HG03064 (cell line): ENCODE measurements around the gene RPS19BP1.

Experiments
- ATAC-seq: cut with Tn5 transposase; IDR thresholded peaks from one replicate; pipeline ENCODE4 v1.9.1; 2021; ENCODE audit warnings: low read depth; ENCODE audit not compliant: unreplicated experiment

The RPS19BP1 gene

DNA sequence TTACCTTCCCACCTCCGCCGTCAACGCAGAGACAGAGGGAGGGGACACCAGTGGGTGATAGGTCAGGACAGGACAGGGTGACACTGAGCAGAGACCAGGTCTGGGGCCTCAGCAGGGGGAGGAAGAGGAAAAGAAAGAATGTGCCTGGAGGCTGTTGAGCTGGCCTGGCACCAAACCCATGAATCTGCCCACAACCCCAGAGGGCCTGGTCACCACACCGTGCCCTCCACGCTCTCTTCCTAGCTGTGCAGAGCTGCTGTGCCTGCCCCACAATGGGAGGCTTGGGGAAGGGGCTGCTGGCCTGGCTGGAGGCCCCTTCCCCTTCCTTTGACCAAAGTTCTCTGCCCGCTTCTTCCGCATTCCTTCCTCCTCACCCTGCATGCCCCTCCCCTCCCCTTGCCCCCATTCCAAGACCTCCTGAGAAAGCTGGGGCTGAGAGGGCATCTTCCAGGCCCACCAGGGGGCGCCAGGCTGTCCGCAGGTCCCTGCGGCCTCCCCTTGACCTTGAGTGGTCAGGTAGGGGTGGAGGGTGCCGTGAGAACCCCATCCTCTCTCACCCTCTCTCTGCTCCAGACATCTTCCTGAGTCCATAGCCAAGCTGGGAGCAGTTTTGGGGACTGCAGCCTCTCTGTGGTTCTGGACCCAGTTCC lies 27.0 kb upstream of the RPS19BP1 start:
- no peak for ATAC-seq

GRCh38 chr22:39558950-39559349 lies 26.4 kb upstream of the RPS19BP1 start:
- ATAC-seq = no peak

- no peak for ATAC-seq
These were observed 25.7 kb upstream of the RPS19BP1 start for GRCh38 chr22:39558254-39558727.

DNA sequence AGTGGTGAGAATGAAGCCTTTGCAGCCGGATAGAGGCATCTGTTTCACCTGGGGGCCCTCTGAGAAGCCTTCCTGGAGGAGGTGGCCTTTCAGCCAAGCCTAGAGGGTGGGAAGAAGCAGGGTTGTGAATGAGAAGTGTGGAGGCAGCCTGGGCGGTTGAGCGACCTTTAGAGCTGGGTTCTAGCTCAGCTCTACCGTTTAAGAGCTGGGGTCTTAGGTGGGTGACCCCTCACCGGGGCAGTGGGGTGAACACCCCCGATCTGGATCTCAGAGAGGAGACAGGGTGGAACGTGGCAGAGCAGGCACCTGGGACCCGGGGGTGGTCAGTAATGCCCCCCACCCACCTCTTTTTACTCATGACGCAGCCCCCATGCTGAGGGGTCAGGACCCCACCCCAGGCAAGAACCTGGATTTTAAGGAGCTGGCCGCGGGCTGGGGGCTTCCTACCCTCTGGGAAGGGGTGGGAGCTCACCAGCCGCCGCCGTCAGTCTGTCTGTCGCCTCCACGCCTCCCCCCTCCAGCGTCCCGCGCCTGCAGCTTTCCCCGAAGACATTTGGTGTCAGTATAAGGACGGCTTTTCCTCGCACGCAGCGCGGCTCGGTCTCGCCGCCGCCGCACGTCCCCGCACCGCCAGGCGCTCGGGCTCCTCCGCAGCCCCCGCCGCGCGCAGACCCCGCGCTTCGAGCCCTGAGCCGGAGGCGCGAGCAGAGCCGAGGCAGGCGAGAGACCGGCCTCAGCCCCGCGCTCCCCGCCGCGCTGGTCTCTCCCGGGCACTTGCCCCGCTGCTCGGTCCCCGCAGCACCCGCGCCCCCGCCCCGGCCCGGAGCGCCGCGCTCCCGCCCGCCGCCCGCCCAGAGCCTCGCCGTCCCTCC lies 24.7 kb upstream of the RPS19BP1 start:
- no peak for ATAC-seq

DNA sequence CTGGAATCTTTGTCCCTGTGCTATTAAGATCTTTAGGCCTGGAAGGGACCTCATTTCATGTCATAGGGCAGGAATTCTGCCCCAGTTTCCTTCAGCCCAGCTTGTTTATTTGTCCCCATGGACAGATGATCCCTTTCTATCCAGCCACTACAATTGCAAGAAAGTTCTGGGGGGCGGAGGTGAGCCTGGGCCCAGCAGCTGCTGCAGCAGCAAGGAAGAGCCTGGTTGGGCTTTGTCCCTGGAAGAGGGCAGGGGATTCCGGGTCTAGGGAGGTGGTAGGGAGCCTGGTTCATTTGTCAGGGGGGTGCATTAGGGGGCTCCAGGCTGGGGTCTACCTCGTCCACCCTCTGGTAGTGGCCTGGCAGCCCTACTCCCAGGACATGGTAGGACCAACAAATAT lies 21.6 kb upstream of the RPS19BP1 start:
- no peak for ATAC-seq

GRCh38 chr22:39553429-39553828 lies 20.9 kb upstream of the RPS19BP1 start:
- no peak for ATAC-seq

GRCh38 chr22:39547587-39547947 lies 15.0 kb upstream of the RPS19BP1 start:
- ATAC-seq = no peak

DNA sequence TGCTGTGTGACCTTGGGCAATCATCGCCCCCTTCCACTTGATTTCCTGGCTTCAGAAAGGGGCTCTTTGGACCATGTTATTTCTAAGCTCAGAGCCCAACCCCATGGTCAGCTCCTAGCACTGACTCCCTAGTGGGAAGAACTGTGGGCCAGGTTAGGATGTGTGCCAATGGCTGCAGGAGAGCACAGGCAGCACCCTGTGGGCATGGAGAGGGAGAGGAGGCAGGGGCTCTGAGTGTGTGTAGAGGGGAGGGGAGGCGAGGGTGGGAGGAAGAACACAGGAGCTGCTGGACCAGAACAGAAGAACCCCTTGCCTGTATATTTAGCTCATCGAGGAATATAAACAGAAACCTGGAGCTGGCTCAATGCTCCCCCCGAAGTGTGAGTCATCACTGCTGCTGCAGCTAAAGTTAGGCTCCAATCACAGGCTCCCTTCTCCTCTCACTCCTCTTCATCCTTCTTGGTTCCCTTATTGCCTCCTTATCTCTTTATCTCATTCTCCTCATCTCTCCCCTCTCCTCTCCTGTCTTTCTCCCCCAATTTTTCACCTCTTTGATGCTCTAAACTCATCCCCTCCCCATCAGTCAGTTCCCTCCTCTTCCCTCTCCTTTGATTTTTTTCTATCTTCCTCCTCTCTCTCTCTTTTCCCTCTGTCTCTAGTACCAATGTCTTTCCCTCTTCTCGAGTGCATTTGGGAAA lies 14.5 kb upstream of the RPS19BP1 start:
- no peak for ATAC-seq

DNA sequence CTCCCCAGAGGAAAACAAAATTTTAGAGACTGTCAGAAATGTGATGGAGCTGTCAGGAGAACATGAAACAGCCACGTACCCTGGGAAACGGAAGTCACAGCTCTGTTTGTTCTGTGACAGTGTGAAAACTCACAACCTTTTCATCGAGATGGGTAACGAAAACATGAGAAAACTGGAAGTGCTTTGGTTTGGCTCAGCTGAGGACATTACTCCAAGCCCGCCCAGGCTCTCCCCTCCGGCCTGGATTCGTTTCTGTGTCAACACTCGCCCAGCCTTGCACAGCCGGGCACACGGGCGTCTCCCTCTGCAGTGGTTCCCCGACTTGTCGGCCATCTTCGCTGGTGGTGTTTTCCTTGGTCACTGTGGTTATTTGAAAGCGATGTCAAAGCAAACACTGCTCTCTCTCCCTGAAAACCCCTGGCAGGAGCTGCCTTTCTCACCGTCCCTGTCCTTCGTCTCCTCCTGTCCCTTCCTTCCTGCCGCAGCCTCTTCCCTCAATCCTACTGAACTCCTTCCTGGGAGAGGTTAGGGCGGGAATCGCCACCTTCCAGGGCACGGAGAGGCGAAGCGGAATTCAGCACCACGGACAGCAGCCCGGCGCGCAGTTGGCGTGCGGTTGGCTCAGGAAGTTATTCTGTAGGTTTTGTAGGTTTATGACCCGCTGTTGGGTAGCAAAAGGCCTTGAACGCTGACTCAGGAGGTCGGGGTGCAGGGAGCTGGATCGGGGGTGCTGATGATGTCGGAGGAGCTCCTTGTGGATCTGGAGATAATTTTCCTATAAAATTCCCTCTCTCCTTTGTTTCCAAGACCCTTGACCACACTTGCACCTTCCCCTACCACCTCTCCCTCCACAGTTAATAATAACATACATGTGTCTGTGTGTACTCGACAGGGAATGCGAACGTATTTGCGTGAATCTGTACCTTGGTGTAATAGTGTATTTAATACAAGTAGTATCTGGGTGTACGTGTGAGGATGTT lies 13.1 kb upstream of the RPS19BP1 start:
- no peak for ATAC-seq

- ATAC-seq = no peak
These were observed 10.5 kb upstream of the RPS19BP1 start for GRCh38 chr22:39543095-39543494.

DNA sequence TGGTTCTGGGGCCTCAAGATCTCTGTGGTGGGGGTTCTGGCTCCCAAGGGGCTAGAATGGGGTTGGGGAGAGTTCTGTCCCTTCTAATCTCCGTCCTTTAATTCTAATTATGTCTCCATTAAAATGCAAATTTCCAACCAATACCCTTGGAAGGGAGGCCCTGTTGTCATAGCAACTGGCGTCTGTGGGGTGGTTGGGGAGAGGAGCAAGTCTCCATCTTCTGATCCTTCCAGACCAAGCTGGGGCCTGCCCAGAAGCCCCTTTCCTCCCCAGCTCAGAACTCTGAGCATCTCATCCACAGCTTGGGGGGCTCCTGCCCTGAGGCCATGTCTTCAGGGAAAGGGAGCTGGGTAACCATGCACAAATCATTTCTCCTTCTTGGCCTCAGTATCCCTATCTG lies 5.4 kb upstream of the RPS19BP1 start:
- no peak for ATAC-seq

DNA sequence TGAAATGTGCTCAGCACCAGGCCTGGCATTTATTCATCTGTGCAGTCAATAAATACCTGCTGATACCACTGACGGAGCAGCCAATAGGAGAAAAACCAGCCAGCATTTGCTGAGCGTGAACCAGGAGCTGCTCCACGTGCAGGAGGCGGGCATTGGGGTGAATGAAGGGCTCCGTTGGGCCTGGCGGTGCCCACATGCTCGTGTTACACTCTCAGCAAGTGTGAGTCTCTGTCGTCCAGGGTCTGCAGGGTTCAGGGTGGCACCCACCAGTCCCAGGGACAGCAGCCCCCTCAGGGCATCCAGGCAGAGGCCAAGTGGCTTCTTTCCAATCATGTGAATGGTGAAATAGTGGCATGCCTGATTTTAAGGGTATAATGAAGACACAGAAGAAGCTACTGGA lies 4.2 kb upstream of the RPS19BP1 start:
- ATAC-seq = no peak

- no peak for ATAC-seq
These were observed 3.4 kb upstream of the RPS19BP1 start for GRCh38 chr22:39535831-39536449.

DNA sequence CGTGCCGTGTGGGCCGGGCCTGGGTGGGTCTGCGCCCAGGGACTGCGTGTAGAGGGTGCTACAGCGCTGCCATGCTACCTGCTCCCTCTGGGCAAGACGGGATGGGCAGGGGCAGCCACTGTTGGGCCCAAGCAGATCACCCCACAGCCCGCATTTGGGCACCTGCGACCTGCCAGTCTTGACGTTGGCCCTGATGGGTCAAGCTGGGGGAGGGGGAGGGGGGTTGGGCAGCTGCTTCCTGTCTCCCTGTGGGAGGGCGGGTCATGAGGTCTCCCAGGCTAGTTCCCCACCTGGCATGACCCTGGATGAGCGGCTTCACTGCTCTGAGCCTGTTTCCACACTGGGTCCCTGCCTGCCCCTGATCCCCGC lies 2.8 kb upstream of the RPS19BP1 start:
- no peak for ATAC-seq

DNA sequence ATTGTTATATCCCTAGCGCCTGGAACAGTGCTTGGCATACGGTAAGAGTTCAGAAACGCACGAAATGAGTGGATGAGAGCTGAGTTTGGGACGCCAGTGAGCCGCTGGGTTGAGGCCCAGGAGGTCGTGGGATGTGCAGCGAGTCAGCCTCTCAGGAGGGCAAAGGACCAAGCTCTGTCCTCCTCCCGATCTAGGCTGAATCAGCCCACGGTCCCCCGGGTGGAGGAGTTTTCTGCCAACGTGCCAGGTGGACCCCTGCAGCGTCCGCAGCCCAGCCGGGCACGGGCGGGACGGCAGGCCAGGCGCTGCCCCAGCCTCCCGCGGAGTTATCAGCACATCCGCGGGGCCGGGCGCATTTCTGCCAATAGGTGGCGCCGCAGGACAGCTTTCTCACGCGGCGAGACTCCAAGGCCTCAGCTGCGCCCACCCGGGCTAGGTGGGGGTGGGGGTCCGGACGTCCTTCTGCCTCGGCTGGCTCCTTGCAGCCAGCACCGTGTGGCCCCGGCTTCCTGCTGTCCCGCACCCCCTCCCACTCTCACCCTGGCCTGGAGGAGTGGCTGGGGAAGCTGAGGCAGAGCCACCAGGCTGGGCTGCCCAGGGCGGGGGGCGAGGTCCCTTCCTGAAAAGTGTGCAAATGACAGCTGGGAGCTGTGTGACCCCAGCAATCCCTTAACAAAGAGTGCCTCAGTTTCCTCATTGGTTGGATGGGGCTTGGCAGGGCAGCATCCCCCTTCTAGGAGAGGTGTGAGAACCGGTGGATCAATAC lies 2.2 kb upstream of the RPS19BP1 start:
- no peak for ATAC-seq

DNA sequence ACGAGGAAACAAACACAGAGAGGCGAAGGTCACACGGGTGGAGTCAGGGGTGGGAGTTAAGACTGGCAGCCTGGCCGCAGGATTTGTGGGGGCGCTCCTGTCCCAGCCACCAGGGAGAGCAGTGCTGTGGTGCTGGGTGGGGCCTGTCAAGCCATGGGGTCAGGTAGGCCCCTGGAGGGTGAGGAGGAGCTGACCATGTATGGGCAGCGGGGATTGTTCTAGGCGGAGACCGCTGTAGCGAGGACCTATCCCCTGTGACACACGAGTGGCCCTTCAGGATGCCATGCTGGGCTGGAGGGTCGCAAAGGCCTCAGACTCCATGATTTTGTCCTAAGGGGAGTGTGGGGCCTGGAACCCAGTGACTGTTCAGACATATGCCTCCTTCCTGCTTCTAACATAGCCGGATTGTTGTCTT lies 1.6 kb upstream of the RPS19BP1 start:
- no peak for ATAC-seq

- ATAC-seq = no peak
These were observed 1.7 kb downstream of the RPS19BP1 start for GRCh38 chr22:39530692-39531331.

DNA sequence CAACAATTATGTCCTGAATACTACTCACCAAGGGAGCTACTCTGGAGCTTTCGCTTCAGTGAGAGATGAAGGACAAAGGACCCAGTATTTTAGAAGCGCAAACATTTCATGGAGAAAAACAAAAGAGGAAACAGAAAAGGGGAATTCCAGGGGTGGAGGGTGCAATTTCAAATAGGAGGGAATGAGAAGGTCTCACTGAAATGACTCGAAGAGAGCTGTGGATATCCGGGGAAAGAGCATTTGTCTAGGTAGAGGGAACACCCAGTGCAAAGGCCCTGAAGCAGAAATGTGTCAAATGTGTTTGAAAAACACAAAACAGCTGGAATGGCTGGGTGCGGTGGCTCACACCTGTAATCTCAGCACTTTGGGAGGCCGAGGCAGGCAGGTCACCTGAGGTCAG lies 2.4 kb downstream of the RPS19BP1 start:
- ATAC-seq = no peak

GRCh38 chr22:39529487-39529851 lies 3.1 kb downstream of the RPS19BP1 start:
- no peak for ATAC-seq
